SIG-M5 treated with dmso at 0.1 percent for 504 hours (cell line): Measurements from ENCODE around the gene ANKRD12.
"Not testable (repeated sequence)": the region's sequence is repeated elsewhere in the genome, so short reads cannot be mapped to it uniquely, and the experiment has no call there.

ENCODE experiments used
- DNase-seq: peaks from one replicate; lab custom pipeline; 2025; ENCODE audit not compliant: unreplicated experiment; lab: John Stamatoyannopoulos, UW

ANKRD12 gene

DNA sequence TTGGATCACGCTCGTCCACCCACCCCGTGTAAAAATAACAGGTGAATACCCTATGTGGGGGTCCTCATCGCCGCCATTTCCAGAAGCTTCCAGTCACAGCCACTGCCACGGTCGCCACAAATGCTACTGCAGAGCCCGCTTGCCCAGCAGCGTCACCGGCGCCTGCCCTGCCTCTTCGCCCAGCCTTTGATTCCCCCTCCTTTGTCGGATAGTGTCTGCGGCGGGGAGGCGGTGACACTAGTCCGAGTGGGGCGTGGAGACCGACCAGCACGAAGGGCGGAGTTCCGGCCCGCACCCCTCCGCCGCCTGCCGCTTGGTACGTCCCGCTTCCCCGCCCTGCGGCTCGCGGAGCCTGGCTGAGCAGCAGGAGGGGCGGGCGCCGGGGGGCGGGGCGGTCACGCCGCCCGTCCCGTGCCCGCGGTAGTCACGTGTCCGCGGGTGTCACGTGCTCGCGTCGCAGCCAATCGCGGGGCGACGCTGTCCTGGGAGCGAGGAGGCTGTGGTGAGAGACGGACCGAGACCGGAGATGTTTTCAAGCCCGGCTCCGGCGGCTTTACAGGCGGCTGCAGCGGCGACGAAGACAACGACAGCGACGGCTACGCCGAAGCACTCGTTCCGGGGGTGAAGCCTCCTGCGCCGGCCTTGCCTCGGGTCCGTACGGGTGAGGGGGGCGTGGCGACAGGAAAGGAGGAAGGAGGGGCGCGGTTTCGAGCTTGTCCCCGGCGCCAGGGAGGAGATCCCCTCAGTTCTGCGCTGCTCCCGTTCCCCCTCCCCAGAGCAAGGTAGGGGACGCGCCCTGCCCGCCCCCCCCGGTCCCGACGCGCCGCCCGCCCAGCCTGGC is at the start of gene ANKRD12:
TSS of gene ANKRD12 (plus strand) at position 467 of the 841 bp plus-strand sequence. CDS start 45,652 bp downstream, outside the sequence.
- DNase-seq, result peak; percentile 99

DNA sequence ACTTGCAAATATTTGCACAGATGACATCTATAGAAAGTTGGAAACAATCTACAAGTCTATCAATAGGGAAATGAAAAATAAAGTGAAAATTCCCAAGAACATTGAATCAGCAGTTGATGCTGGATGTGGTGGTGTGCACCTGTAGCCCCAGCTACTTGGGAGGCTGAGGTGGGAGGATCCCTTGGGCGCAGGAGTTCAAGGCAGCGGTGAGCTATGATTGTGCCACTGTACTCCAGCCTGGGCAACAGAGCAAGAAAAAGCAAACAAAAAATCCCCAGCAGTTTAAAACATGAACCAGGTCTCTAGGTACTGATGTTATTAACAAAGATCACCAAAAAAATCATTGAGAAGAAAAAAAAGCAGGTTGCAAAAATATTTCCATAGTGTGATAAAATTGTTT is 49.4 kb upstream of the ANKRD12 start:
- no peak for DNase-seq

DNA sequence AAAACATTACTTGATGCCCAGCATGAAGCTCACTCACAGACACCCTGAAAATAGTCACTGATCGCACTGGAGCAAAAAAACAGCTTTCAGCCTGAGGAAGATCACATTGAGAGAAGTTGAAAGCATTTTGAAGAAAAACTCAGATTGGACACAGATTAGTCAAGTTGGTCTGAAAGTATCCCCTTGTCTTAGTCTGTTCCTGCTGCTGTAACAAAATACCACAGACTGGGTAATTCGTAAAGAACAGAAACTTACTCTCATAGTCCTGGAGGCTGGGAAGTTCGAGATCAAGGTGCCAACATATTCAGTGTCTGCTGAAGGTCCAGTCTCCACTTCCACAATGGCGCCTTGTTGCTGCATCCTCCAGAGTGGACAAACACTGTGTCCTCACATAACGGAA is 48.3 kb upstream of the ANKRD12 start:
- DNase-seq, result no peak

DNA sequence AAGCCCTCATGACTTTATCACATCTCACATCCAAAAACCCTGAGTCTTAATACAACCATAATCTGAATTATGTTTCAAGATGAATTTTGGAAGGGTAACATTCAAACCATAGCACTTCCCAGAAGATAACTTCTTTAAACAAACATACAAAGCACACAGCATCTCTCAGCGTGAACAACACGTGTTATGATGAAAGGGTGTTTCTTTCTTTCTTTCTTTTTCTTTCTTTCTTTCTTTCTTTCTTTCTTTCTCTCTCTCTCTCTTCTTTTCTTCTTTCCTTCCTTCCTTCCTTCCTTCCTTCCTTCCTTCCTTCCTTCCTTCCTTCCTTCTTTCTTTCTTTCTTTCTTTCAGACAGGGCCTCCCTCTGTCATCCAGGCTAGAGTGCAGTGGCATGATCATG is 47.9 kb upstream of the ANKRD12 start:
- DNase-seq, result not testable (repeated sequence)

DNA sequence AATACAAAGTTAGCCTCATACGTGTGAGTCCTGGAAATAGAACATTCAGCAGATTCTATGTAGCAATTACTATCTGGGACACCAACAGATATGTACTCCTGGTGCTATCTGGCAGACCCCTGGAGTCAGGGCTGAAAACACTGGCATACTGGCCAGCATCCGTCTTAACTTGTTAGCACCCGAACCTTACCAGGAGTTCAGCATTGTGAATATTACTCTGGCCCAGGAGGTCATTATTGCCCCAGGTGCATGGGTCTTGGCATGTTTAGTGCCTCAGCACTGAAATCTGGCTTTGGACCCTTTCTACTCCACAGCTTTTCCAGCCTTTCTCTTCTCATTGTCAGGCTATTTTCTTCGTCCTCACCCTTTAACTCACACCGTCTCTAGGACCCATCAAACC is 46.0 kb upstream of the ANKRD12 start:
- DNase-seq, result no peak

DNA sequence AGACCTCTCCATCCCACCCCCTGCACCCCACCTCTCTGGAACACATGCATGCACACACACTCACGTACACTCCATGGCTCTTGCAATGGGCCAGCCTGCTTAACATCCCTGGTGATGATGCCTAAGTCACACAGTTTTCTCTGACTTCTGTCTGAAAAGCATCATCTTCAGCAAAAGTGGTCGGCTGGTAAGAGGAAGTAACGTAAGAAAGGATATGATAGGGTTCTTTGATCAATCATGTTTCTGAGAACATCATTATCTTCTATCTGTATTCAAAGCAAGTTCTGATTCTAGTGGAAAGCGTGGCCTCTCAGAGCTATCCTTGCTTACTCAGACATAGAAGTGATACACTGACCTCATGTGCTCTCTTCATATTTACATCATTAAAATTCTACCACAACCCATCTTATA is 45.5 kb upstream of the ANKRD12 start:
- no peak for DNase-seq

DNA sequence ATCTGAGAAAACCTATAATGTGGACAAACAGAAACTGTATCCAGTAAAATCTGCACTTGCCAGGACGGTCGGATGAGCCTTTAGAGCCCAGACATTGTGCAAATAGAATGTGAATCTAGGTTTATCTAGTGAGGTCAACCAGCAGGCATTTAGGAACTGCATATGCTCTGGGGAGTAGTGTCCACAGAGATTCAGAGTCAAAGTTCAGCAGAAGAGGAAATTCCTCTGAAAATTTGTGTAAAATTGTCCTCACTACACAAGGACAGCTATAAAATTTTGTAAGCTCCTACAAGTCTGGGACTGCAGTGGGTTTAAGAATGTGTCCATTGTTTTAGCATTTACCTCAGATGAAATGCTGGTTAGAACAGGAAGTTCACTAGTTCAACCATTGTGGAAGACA is 43.9 kb upstream of the ANKRD12 start:
- no peak for DNase-seq

DNA sequence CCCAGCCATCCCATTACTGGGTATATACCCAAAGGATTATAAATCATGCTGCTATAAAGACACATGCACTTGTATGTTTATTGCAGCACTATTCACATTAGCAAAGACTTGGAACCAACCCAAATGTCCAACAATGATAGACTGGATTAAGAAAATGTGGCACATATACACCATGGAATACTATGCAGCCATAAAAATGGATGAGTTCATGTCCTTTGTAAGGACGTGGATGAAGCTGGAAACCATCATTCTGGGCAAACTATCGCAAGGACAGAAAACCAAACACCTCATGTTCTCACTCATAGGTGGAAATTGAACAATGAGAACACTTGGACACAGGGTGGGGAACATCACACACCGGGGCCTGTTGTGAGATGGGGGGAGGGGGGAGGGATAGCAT is 43.5 kb upstream of the ANKRD12 start:
- DNase-seq, result not testable (repeated sequence)

DNA sequence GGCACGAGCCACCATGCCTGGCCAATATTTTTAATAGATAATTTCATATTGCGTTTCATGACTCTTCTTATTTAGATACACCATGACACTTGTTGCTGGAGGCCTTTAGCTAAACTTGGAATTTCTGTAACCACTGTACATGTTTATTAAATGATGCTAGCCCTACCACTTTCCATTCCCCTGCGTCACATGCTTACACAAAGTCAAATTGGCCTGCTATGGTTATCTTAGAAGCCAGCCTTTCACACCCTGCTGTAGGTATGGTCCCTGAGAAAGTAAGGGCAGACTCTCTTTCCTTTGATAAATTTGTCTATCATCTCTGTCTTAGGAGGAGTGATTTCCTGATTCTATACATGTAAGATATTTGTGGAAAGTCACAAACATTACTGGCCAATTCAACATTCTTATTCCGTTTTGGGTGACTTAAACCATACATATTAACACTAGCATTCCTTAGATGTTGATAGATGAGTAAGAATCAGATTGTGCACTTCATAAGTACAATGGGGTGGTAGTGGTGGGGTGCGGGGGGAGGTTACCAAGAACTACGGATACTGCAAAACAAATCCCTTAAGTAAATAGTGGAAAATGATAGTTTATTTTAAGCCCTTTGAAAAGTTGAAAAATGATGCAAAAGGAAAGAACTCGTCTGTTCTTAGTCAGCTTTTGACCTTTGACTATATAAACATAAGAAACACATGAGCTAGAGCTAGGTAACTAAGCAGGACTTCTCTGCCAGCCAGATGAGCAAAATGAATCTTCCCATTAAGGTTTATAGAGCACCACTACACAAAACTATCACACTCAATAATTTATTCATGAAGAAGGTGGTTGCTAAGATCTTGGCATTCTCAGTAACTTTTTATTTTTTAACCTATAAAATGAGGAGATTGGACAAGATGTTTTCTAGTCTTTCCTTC is 42.0 kb upstream of the ANKRD12 start:
- DNase-seq, result no peak

DNA sequence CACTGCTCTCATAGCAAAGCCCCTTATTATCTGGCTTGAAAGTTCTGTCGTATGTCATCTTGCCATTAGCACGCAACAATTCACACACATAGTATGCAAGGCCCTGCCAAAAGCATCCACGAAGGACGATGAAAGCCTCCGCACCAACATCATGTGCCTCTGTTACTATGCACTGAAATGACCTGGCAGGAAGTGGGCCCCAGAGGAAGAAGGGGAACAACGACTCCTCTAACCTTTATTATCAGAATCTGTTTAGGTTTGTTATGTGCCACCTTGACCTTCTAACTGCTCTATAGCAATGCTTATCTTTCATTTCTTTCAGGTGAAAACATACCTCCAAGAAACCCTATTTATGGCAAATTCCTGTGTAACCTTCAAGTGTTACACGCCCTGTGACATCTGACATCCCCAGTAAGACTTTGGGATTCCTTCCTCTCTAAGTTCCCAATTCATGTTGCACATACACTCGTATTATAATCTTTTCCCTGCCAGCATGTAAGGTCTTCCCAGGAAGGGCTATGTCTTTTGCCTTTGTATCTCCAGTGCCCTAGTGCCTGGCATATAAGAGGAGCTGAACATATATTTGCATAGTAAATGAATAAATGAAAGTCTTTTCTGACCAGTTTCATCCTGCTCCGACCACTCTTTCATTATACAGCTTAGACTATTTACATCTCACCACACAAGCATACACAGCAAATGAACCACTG is 41.1 kb upstream of the ANKRD12 start:
- DNase-seq, result peak; percentile 32

DNA sequence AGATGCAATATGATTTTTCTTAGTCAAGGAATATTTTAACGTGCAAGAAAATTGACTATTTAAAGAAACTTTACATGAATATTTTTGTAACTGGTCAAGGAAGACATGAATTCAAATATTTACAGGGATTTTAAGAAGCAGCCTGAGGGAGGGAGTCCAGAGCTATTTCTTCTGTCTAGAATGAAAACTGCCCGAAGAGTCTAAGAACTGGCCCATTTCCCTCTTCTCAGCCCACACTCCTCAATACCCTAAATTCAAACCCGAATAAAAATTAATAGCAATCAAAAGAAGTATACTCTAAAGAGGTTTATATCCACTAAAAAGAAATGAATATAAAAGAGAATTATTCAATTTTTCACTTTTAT is 40.6 kb upstream of the ANKRD12 start:
- no peak for DNase-seq

DNA sequence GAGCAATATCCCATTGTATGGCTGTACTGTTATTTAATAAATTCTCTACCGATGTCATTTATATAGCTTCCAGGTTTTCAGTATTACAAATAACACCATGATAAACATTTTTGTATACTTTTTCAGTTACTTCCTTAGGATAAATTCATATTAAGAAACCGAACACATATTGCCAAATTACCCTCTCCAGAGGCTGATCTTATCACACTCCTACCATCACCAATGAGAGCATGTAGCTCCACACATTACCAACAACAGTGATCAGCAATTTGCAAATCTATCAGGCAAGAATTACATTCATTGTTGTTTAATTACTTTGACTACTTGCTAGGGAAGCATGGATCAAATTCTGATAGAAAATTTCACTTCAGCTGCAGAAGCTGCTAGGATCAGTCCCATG is 39.9 kb upstream of the ANKRD12 start:
- no peak for DNase-seq

DNA sequence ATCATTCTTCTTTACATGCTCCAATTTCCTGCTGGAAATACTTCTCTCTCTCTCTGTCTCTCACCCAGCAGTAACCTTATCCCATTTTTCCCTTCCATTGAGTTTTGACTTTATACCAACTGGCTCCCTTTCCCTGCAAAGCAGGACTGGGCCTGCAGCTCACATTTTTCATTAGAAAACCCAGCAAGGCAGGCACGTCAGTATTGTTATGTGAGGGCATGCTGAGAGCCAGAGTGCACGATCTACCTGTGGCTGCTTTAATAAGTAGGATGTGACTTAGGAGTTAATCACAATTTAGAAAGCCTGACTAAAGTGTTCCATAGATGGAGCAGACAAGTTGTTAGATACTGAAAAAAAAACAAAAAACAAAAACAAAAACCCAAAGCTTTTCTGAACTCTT is 39.2 kb upstream of the ANKRD12 start:
- DNase-seq, result no peak

DNA sequence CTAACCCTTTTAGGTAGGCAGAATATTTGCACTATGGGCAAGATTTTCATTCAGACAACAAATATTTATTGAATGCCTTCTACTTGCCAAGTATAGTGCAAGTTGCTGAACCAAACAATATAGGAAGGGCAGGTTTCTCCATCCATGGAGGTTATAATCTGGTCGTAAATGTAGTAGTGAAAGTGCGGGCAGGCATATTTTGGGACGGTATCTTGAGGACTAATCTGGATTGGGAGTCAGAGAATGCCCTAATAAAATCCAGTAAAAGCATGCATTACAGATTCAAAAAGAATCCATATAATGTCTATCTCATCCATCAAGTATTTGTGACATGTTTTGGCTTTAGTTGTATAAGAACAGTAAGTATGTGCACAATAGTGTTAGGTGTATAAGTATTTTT is 35.8 kb upstream of the ANKRD12 start:
- DNase-seq, result no peak

DNA sequence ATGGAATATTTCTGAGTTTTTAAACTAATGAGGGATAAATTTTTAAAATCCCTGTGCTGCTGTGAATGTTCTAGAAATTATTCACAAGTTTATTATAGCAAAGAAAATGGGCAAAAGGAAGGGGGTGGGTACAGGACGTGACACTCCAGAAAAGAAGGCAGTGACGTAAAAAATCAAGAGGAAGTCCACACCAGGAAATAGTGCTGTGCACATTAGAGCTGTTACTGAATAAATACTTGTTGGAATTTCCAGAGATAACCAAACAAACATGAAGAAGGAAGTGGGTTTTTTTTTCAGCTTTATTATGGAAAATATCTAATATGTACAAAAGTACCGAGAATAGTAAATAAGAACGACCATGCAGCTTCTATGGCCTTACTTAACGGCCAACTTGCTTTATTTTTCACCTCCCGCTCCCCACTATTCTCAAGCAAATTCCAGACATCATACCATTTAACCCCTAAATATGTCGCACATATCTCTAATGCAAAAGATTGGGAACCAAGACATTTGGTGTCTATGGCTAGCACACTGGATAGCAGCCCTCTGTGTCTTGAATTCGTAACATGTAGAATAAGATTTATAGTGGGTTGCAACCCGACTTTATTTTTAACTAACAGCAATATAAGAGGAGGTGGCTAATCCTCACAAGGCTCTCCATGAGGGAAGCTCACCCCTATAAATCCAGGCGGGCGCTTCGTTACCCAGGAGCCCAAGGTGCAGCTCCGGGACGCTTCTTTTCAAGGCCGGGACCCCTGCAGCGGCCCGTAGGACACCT is 34.7 kb upstream of the ANKRD12 start:
- DNase-seq, result peak; percentile 79

DNA sequence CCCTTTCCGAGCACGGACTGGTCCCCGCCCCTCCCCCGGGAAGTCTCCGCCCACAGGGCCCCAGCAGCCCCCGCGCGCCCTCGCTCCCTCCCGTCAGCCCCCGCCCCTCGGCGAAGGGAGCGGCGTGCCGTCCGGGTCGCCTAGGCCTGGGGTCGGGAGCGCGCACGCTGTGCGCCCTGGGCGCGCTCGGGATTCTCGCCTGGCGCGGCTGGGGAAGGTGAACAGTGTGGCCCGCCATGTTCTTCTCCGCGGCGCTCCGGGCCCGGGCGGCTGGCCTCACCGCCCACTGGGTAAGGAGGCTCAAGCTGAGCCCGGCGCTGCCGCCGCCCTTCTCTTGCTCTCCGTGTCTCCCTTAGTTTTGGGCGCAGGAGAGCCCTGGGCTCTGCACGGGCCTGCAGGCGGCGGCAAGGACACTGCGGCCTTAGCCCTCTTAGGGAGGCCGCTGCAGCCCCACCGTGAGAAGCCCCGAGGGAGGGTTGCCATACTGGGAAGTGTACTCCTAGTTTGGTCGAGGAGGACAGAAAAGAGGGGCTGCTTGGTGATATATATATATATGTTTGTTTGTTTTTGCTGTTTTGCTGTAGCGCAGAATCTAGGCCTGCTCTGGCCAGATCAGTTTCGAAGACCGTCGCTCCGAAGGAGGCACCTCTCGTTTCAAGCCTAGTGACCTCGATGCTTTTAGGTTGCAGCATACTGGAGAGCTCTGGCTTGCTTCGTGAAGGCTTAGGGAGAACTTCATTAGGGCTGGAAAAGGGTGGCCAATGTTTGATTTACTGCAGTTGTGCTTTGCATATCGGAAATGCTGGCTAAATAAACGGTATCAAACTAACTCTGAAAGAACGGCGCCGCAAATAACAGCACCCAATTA is 33.8 kb upstream of the ANKRD12 start, which contains the start of gene NDUFV2:
TSS of gene NDUFV2 (plus strand) at position 192 of the 868 bp plus-strand sequence. CDS start at position 237, 45 bp downstream.
- DNase-seq, result peak; percentile 92

DNA sequence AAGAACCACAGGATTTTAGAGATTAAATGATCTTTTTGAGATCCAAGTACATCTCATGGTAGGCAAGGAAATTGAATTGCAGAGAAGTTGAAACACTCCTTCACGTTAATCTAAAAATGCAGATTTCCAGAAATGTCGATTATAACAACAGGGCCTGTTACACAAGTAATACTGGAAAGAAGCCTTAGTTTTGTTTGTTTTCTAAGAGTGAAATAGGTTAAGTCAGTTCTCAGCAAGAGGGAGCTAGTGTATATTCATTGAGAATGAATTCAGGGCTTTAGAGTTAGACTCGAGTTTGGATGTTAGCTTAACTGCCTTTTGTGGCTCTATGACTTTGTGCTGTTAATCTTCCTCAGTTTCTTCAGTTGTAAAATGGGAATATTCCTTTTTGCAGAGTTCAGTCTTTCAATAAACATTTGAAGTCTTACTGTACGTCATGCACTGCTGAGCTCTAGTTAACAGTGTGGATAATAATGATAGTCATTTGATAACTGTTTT is 33.2 kb upstream of the ANKRD12 start:
- peak; percentile 39 for DNase-seq

DNA sequence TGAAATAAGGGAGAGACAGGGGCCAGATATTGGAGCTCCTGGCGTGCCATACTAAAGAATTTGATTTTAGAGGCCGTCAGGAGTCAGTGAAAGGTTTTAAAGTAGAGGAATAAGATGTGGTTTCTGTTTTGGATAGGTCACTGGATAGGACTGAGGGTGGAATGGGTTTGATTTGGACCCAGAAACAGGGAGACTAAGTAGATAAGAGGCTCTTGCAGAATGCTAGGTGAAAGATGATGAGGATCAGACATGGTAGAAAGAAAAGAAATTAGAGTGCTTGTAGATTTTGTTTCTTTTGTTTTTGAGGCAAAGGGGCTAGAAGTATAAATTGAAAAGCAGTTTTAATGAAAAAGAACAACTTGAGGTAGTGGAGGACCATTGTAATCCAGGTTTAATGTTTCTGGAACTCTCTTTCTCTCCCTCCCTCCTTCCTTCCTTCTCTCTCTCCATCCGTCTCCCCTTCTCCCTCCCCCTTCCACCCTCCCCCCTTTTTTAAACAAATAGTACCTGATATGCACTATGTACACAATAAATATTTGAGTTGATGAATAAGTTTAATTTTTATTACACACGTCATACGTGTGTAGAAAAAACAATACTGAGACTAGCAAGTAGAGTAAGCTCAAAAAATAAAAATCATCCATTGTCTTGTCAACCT is 32.2 kb upstream of the ANKRD12 start:
- no peak for DNase-seq

DNA sequence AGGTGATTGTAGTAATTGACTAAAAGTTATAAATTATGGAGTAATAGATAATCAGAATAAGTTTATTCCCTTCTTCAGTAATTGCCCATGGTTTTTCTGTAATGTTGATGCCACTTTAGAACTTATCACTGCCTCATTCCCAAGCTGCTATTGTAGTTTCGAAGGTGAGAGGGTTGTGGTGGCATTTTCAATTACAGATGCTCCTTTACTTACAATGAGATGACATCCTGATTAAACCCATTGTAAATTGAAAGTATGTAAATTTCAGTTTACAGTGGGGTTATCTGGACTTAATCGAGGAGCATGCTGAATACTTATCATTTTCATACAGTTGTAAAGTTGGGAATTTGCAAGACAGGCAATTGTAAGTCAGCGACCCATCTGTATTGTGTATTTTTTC is 31.2 kb upstream of the ANKRD12 start:
- DNase-seq, result no peak
